ENCODE data around the gene MYL11. TPM values are rescaled to one million over a fixed set of nuclear protein-coding genes. Genes with fewer than 3 reads are reported as not detected.

Gene MYL11
- polyA plus RNA-seq, 1 of the 3 experiments (the other 2 are of a cell fraction), result 0.23 TPM

- peak; percentile 99 for TF ChIP-seq PBX3 (IDR thresholded peaks at IDR 0.05)
- no peak for TF ChIP-seq REST (IDR thresholded peaks at IDR 0.05; ENCODE audit: low read depth, low read length)
- TF ChIP-seq GABPA (IDR thresholded peaks at IDR 0.05; ENCODE audit: low read depth), result peak; percentile 73
- no peak; the same call in 1 of the 2 replicates for TF ChIP-seq POLR2AphosphoS5 (IDR thresholded peaks at IDR 0.05; ENCODE audit: low read depth, low read length)
These were observed 4.0 kb upstream of the MYL11 start, which contains the start of gene TBC1D10B (continued) for GRCh38 chr16:30370456-30371247.

GRCh38 chr16:30371248-30371816 is 3.3 kb upstream of the MYL11 start:
- POLR2A ChIA-PET, result interaction anchor here (1.2 to 3.4 kb wide), 5 partner anchors 16 to 46 kb away, joined by 4 to 19 read pairs (median 10); partner anchors contain the start of genes CD2BP2, ZNF48 and ZNF771
- H2AFZ ChIP-seq (ENCODE audit: low read depth), result peak overlapping the region; percentile 63; the same call in 1 of the 2 replicates
- H3K79me2 ChIP-seq (ENCODE audit: insufficient read depth), result peaks cover 36% of the 10 kb centered on the region
- H3K27ac ChIP-seq (ENCODE audit: low read depth in 2 of 2, low read length in 1 of 2), result peak overlapping the region; percentile 38 to 91; a peak in 3 of 4 replicates
- no peak for DNase-seq
- no peaks in the 10 kb centered on the region for H3K27me3 ChIP-seq (ENCODE audit: insufficient read depth)
- 29% methylated on average over 7 of the region's 11 CpGs for WGBS (ENCODE audit: low lambda C conversion rate)
- TF ChIP-seq RFX5 (IDR thresholded peaks at IDR 0.05; ENCODE audit: low read length) (no peak), ZBTB33 (IDR thresholded peaks at IDR 0.05; ENCODE audit: borderline replicate concordance, low read depth) (no peak), USF2 (IDR thresholded peaks at IDR 0.05; ENCODE audit: borderline replicate concordance, low read depth, low read length) (no peak), NFIC (IDR thresholded peaks at IDR 0.05; ENCODE audit: borderline replicate concordance) (no peak), ELF1 (IDR thresholded peaks at IDR 0.05) (no peak), TAF1 (IDR thresholded peaks at IDR 0.05; ENCODE audit: borderline replicate concordance, low read depth, low read length) (no peak), YY1 (IDR thresholded peaks at IDR 0.05; ENCODE audit: low read depth) (no peak), FOSL2 (IDR thresholded peaks at IDR 0.05; ENCODE audit: borderline replicate concordance, low read depth) (no peak), IRF3 (IDR thresholded peaks at IDR 0.05; ENCODE audit: low read depth, low read length) (no peak)
- H3F3A ChIP-seq (replicated peaks; ENCODE audit: insufficient read depth), result no peaks in the 10 kb centered on the region
- CTCF ChIA-PET, result interaction anchor here (0.8 to 1.8 kb wide), 6 partner anchors 10 to 47 kb away, joined by 3 to 7 read pairs (median 4); partner anchors contain the start of gene ZNF48
- H3K36me3 ChIP-seq (replicated peaks in 1 of 2; ENCODE audit: control insufficient read depth in 1 of 2, insufficient read depth in 2 of 2, low read length in 1 of 2), result peaks cover 0 to 3% of the 10 kb centered on the region in 2 experiments
- H3K4me3 ChIP-seq (ENCODE audit: low read depth in 2 of 2, low read length in 1 of 2), result peak overlapping the region; percentile 51 to 63
- H3K9me2 ChIP-seq, result no peaks in the 10 kb centered on the region
- H3K9me3 ChIP-seq, result no peaks in the 10 kb centered on the region
- H3K4me2 ChIP-seq, result peak overlapping the region; percentile 81
- peaks cover 32% of the 10 kb centered on the region for H4K20me1 ChIP-seq (ENCODE audit: insufficient read depth)
- peak overlapping the region; percentile 45 for H3K9ac ChIP-seq
- H3K4me1 ChIP-seq (ENCODE audit: control insufficient read depth in 1 of 2, insufficient read depth in 2 of 2, low read depth in 1 of 2, low read length in 1 of 2), result peaks cover 4 to 37% of the 10 kb centered on the region in 2 experiments; a peak in 3 of 4 replicates

Measured in SK-N-SH (cell line).